Stimulated activated naive B cell treated with anti-CD40 and anti-IgM and Interleukin-4, amounts not matched to agents 10 μg/mL and 1 μg/mL and 100 μg/mL, for 72 hours (primary cell): ENCODE data around the gene KIRREL3.

Experiments
- ATAC-seq, 2 donors: fragments of 150-1000 bp; cut with Tn5 transposase; replicated peaks; 2 replicates each; pipeline ENCODE4 v1.10.0; 2021; ENCODE audit warnings: moderate library complexity in 1 of 2
- DNase-seq: peaks from one replicate; pipeline ENCODE4 v3.0.0; 2021
- H3K27ac Mint-ChIP-seq: one replicate; pipeline ENCODE4 v1.8.0; 2022; ENCODE audit warnings: mild to moderate bottlenecking, mixed read lengths
- H3K27me3 Mint-ChIP-seq, 2 donors: one replicate each; pipeline ENCODE4 v1.8.0; 2022; ENCODE audit warnings: mixed read lengths in 2 of 2
- H3K36me3 Mint-ChIP-seq, 2 donors: one replicate each; pipeline ENCODE4 v1.8.0; 2022; ENCODE audit warnings: mixed read lengths in 2 of 2, mild to moderate bottlenecking in 1 of 2
- H3K4me1 Mint-ChIP-seq, 2 donors: one replicate each; pipeline ENCODE4 v1.8.0; 2022; ENCODE audit warnings: mixed read lengths in 2 of 2, mild to moderate bottlenecking in 1 of 2
- H3K4me3 Mint-ChIP-seq, 2 donors: one replicate each; pipeline ENCODE4 v1.8.0; 2022; ENCODE audit warnings: mild to moderate bottlenecking in 2 of 2, mixed read lengths in 2 of 2, moderate library complexity in 1 of 2
- H3K9me3 Mint-ChIP-seq, 2 donors: one replicate each; pipeline ENCODE4 v1.8.0; 2022; ENCODE audit warnings: mixed read lengths in 2 of 2, mild to moderate bottlenecking in 1 of 2

KIRREL3 gene

DNA sequence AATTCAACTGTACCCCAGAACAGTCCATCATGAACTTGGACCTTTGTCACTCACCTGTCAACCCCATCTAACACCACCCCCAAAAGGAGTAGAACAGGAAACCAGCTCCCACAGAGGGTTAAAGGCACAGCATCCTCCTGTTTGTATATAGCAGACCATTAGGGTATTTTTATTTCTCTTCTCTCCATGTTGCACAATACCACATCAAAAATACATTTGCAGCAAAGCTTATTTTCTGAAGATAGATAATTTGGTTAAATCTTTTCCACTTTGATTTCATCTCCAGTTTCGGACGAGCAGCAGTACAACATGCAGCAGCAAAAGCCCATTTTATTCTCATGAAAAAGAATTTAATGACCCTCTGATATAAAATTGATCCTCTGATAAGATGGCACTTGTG is 103.1 kb downstream of the KIRREL3 start:
- no peak overlapping the region for H3K27ac Mint-ChIP-seq
- H3K9me3 Mint-ChIP-seq, result peaks cover 6 to 10% of the 10 kb centered on the region in 2 donors
- H3K4me1 Mint-ChIP-seq, result no peaks in the 10 kb centered on the region
- DNase-seq (no peak), ATAC-seq (no peak)
- no peaks in the 10 kb centered on the region for H3K36me3 Mint-ChIP-seq
- H3K4me3 Mint-ChIP-seq, result no peak overlapping the region
- H3K27me3 Mint-ChIP-seq, result peaks cover 0 to 4% of the 10 kb centered on the region in 2 donors

- Mint-ChIP-seq H3K4me3 (no peak overlapping the region), H3K36me3 (no peaks in the 10 kb centered on the region), H3K4me1 (no peaks in the 10 kb centered on the region), H3K27me3 (peaks cover 0 to 4% of the 10 kb centered on the region in 2 donors), H3K27ac (no peak overlapping the region), H3K9me3 (peaks cover 6 to 10% of the 10 kb centered on the region in 2 donors)
- ATAC-seq (no peak), DNase-seq (no peak)
These were observed 104.5 kb downstream of the KIRREL3 start for GRCh38 chr11:126896025-126896424.

GRCh38 chr11:126893796-126894195 is 106.8 kb downstream of the KIRREL3 start:
- ATAC-seq, result no peak
- Mint-ChIP-seq H3K4me3 (no peak overlapping the region), H3K9me3 (peaks cover 6 to 12% of the 10 kb centered on the region in 2 donors), H3K27ac (no peak overlapping the region), H3K4me1 (no peaks in the 10 kb centered on the region), H3K36me3 (no peaks in the 10 kb centered on the region), H3K27me3 (peaks cover 3 to 4% of the 10 kb centered on the region in 2 donors)
- no peak for DNase-seq

- peaks cover 0 to 3% of the 10 kb centered on the region in 2 donors for H3K27me3 Mint-ChIP-seq
- H3K4me3 Mint-ChIP-seq, result no peak overlapping the region
- no peak overlapping the region for H3K27ac Mint-ChIP-seq
- peaks cover 6 to 12% of the 10 kb centered on the region in 2 donors for H3K9me3 Mint-ChIP-seq
- H3K36me3 Mint-ChIP-seq, result no peaks in the 10 kb centered on the region
- no peaks in the 10 kb centered on the region for H3K4me1 Mint-ChIP-seq
- DNase-seq (no peak), ATAC-seq (no peak)
These were observed 107.8 kb downstream of the KIRREL3 start for GRCh38 chr11:126892756-126893155.

- Mint-ChIP-seq H3K9me3 (peaks cover 6 to 11% of the 10 kb centered on the region in 2 donors), H3K36me3 (no peaks in the 10 kb centered on the region), H3K27ac (no peak overlapping the region), H3K27me3 (peaks cover 0 to 3% of the 10 kb centered on the region in 2 donors), H3K4me3 (no peak overlapping the region), H3K4me1 (no peaks in the 10 kb centered on the region)
- DNase-seq (no peak), ATAC-seq (no peak)
These were observed 108.9 kb downstream of the KIRREL3 start for GRCh38 chr11:126891556-126892217.

DNA sequence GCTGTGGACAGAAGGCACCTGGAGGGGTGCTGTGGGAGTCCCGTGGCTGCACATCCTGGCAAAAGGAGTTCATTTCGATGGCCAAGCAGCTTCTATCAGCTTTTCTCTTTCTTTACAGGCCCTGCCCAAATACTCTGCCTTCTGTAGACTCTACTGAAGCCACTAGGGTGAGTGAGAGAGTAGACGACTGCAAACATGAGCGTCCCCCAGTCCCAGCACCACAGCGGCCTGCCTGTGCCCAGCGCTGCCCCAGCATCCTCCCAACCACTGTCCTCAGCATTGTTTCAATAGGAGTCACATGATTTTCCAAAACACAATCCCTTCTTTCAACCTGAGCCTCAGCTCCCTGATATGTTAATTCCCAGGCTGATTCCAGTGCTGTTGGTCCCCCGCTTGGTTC is 110.0 kb downstream of the KIRREL3 start:
- H3K4me1 Mint-ChIP-seq, result no peaks in the 10 kb centered on the region
- ATAC-seq (no peak), DNase-seq (no peak)
- peaks cover 0 to 4% of the 10 kb centered on the region in 2 donors for H3K9me3 Mint-ChIP-seq
- H3K27ac Mint-ChIP-seq, result no peak overlapping the region
- no peak overlapping the region for H3K4me3 Mint-ChIP-seq
- H3K36me3 Mint-ChIP-seq, result no peaks in the 10 kb centered on the region
- H3K27me3 Mint-ChIP-seq, result peaks cover 0 to 3% of the 10 kb centered on the region in 2 donors

DNA sequence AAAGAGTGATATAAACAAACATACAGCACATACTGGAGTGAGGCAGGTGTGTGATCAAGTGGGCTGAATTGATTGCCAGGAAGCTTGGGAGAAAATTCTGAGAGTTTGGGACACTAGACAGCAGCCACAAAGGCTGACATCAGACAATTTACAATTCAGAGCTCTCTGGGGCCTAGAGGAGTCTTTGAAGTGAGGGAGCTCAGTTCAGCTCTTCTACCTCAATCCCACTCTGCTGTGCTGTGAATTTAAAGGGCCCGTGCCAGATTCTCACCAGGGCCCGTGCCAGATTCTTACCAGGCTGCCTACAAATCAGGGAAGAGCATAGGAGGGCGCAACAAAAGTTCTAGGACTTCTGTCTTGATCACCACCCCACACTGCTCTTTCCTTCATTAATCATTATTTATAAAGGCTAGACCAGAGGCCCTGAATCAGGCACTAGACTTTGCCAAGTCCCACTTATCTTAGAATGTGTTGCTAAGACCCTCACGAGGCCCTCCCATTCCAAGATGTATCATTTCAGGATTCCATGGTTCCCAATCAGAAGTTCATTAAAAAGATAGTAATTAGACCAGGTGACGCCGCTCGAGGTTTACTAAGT is 112.4 kb downstream of the KIRREL3 start:
- H3K9me3 Mint-ChIP-seq, result peaks cover 0 to 4% of the 10 kb centered on the region in 2 donors
- no peaks in the 10 kb centered on the region for H3K4me1 Mint-ChIP-seq
- peaks cover 0 to 3% of the 10 kb centered on the region in 2 donors for H3K27me3 Mint-ChIP-seq
- DNase-seq (no peak), ATAC-seq (no peak)
- no peaks in the 10 kb centered on the region for H3K36me3 Mint-ChIP-seq
- no peak overlapping the region for H3K4me3 Mint-ChIP-seq
- no peak overlapping the region for H3K27ac Mint-ChIP-seq

DNA sequence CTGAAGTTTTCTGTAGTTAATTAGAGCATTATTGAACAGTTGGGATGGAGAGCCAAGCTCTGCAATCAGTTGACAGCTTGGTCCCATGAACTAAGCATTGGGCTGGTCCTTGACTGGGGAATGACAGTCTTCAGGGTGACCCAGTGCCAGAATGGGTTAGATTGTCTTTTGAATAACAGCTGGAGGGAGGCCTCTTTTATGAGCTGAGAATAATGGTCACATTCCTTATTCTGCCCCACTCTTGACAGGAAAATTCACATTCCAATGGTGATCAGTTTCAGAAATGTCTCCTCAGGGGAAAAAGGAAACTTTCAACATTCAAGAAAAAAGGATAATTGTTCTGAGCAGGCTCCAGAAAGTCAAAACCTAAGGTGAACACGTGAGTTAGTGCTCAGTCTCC is 113.9 kb downstream of the KIRREL3 start:
- Mint-ChIP-seq H3K4me1 (no peaks in the 10 kb centered on the region), H3K27ac (no peak overlapping the region), H3K36me3 (no peaks in the 10 kb centered on the region), H3K27me3 (peaks cover 0 to 3% of the 10 kb centered on the region in 2 donors), H3K4me3 (no peak overlapping the region), H3K9me3 (peaks cover 0 to 4% of the 10 kb centered on the region in 2 donors)
- no peak for DNase-seq
- no peak for ATAC-seq

- no peak overlapping the region for H3K27ac Mint-ChIP-seq
- peaks cover 0 to 4% of the 10 kb centered on the region in 2 donors for H3K9me3 Mint-ChIP-seq
- no peaks in the 10 kb centered on the region for H3K36me3 Mint-ChIP-seq
- H3K4me3 Mint-ChIP-seq, result no peak overlapping the region
- no peaks in the 10 kb centered on the region for H3K4me1 Mint-ChIP-seq
- ATAC-seq (no peak), DNase-seq (no peak)
- H3K27me3 Mint-ChIP-seq, result peaks cover 0 to 3% of the 10 kb centered on the region in 2 donors
These were observed 114.5 kb downstream of the KIRREL3 start for GRCh38 chr11:126886085-126886484.

DNA sequence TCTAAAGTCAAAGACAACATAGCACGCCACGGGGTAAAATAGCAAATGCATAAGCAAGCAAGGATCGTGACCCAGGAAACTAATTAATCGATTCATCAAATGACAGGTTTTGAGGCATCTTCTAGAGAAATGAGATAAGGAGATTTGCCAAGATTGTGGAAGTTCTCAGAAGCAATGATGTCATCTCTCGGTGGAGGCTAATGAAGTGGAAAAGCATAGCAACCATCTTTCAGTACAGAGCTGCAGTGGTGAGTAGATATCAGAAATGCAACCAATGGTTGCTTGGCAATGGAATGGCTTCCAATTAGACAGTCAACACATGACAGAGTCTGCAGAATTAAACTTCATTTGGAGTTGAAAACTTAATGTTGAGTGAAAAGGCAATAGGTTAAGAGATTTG is 116.0 kb downstream of the KIRREL3 start:
- Mint-ChIP-seq H3K4me1 (no peaks in the 10 kb centered on the region), H3K9me3 (peaks cover 0 to 2% of the 10 kb centered on the region in 2 donors), H3K27ac (no peak overlapping the region), H3K27me3 (no peaks in the 10 kb centered on the region), H3K4me3 (no peak overlapping the region), H3K36me3 (no peaks in the 10 kb centered on the region)
- DNase-seq (no peak), ATAC-seq (no peak)

GRCh38 chr11:126884192-126884591 is 116.4 kb downstream of the KIRREL3 start:
- no peak for DNase-seq
- Mint-ChIP-seq H3K36me3 (no peaks in the 10 kb centered on the region), H3K27ac (no peak overlapping the region), H3K9me3 (peaks cover 0 to 2% of the 10 kb centered on the region in 2 donors), H3K4me1 (no peaks in the 10 kb centered on the region), H3K27me3 (no peaks in the 10 kb centered on the region), H3K4me3 (no peak overlapping the region)
- no peak for ATAC-seq

DNA sequence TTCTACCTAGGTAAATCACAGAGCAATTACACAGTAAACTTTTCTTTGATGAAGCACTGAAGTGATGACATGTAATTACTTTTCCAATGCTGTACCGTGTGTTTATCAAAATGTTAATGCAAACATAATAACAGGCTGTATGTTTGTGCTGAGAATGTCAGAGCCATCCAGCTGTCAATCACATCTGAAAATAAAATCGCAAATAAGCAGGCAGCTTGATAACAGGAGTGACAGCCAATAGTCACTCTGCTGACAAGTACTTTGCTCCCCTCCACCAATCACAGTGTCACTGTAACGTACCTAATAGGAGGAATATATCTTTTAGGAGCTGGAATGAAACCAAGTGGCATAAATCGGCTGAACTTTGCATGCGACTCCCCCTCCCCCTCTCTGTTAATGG is 119.7 kb downstream of the KIRREL3 start:
- Mint-ChIP-seq H3K36me3 (no peaks in the 10 kb centered on the region), H3K9me3 (no peaks in the 10 kb centered on the region), H3K27me3 (no peaks in the 10 kb centered on the region), H3K4me1 (no peaks in the 10 kb centered on the region), H3K4me3 (no peak overlapping the region), H3K27ac (no peak overlapping the region)
- ATAC-seq, result no peak
- no peak for DNase-seq

DNA sequence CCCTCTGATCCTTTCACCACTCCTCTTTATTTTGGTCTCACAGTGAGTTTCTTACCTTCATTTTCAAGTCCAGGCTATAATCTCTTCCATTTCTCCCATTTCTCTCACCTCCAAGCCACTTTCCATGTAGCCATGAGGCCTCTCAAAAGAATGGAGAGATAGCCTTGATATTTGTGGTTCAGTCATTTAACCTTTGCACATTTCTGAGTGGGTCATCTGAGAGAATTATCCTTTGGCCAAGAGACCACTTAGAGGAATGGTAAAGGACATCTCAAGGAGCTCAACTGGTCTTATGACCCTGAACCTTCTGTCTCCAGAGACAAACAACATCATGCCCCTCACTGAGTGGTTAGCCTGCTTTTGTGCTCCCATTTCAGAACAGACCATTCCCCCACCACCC is 121.1 kb downstream of the KIRREL3 start:
- DNase-seq (no peak), ATAC-seq (no peak)
- peaks cover 0 to 4% of the 10 kb centered on the region in 2 donors for H3K27me3 Mint-ChIP-seq
- no peaks in the 10 kb centered on the region for H3K9me3 Mint-ChIP-seq
- no peak overlapping the region for H3K4me3 Mint-ChIP-seq
- no peak overlapping the region for H3K27ac Mint-ChIP-seq
- no peaks in the 10 kb centered on the region for H3K4me1 Mint-ChIP-seq
- no peaks in the 10 kb centered on the region for H3K36me3 Mint-ChIP-seq

DNA sequence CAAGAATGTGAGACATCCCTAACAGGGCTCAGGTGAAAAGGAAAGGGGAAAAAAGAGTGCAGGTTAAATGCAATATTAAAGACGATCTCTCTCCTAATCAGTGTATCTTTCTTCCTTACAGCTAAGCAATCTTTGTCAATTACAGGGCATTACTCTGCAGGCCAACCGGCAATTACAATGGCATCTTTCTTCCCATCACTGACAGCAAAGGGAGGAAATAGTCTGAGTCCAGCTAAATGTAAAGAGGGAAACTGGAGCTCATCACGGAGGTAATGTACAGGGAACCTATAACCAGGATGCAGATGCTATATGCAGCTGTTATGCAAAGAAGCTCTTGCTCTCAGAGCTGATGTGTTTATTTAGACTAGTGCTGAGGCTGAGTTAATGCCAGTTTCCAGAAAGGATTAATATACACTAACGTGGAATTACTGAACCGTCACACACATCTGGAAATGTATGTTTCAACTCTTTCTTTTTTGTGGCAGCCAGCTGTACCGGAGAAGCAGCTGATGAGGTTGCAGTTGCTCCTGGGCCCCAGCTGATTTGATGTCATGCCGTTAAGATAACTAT is 121.6 kb downstream of the KIRREL3 start:
- no peaks in the 10 kb centered on the region for H3K36me3 Mint-ChIP-seq
- H3K4me1 Mint-ChIP-seq, result no peaks in the 10 kb centered on the region
- no peaks in the 10 kb centered on the region for H3K9me3 Mint-ChIP-seq
- H3K27ac Mint-ChIP-seq, result no peak overlapping the region
- no peak for DNase-seq
- peaks cover 0 to 4% of the 10 kb centered on the region in 2 donors for H3K27me3 Mint-ChIP-seq
- no peak for ATAC-seq
- no peak overlapping the region for H3K4me3 Mint-ChIP-seq

- peaks cover 0 to 4% of the 10 kb centered on the region in 2 donors for H3K9me3 Mint-ChIP-seq
- DNase-seq, result no peak
- peaks cover 0 to 4% of the 10 kb centered on the region in 2 donors for H3K27me3 Mint-ChIP-seq
- no peak overlapping the region for H3K27ac Mint-ChIP-seq
- no peak for ATAC-seq
- H3K36me3 Mint-ChIP-seq, result no peaks in the 10 kb centered on the region
- no peaks in the 10 kb centered on the region for H3K4me1 Mint-ChIP-seq
- H3K4me3 Mint-ChIP-seq, result no peak overlapping the region
These were observed 125.7 kb downstream of the KIRREL3 start for GRCh38 chr11:126874831-126875230.
